Cardiac muscle cell (in vitro differentiated cells and primary cell): ENCODE data around the gene OLFM2. TPM values are rescaled to one million over a fixed set of nuclear protein-coding genes. Genes with fewer than 3 reads are reported as not detected.

ENCODE experiments used
- DNase-seq, 2 donors: peaks; one replicate each; pipeline versions ENCODE4 v3.0.0 to v3.0.0-alpha.2; 2010 to 2017; ENCODE audit warnings: low read depth in 1 of 2, low spot score in 1 of 2
- H3K27ac ChIP-seq: fragments of 200-600 bp; sonication (generic); 2 replicates; pipeline ENCODE4 v1.5.1; 2016
- H3K27me3 ChIP-seq: fragments of 200-600 bp; sonication (generic); 2 replicates; pipeline ENCODE4 v1.6.0; 2016; ENCODE audit warnings: control low read depth
- H3K36me3 ChIP-seq: fragments of 200-600 bp; sonication (generic); 2 replicates; pipeline ENCODE4 v1.5.1; 2016; ENCODE audit warnings: control low read depth
- H3K4me1 ChIP-seq: fragments of 200-600 bp; sonication (generic); 2 replicates; pipeline ENCODE4 v1.8.1; 2017; ENCODE audit warnings: low read depth, mild to moderate bottlenecking, mixed run types
- H3K4me3 ChIP-seq: fragments of 200-600 bp; sonication (generic); 2 replicates; pipeline ENCODE4 v1.5.1; 2016; ENCODE audit warnings: mild to moderate bottlenecking
- H3K9me3 ChIP-seq: fragments of 200-600 bp; sonication (generic); 2 replicates; pipeline ENCODE4 v1.5.1; 2017; ENCODE audit warnings: low read depth, mild to moderate bottlenecking, control low read depth
- CTCF ChIP-seq: IDR thresholded peaks from 2 replicates; pipeline ENCODE4 v1.5.1; 2012; ENCODE audit warnings: low read depth, mild to moderate bottlenecking, low read length
- polyA plus RNA-seq: library from polyadenylated mRNA; unstranded; fragments of >200 nt; fragmentation: Nextera tagmentation; extraction: Ambion mirVana; gene quantifications from 2 replicates; pipeline ENCODE4 v1.2.1, GENCODE V29; 2016
- total RNA-seq: library from RNA; depleted of rRNA; stranded (reverse); fragments of >200 nt; gene quantifications from 2 replicates; pipeline ENCODE4 v1.2.3, GENCODE V29; 2016

Gene OLFM2
- total and polyA plus RNA-seq, 2 experiments from 2014 or later = 27.1 to 55.1 TPM

- H3K27ac ChIP-seq = no peak overlapping the region
- TF ChIP-seq CTCF = no peak
- DNase-seq = no peak
- H3K4me3 ChIP-seq = no peak overlapping the region
- H3K36me3 ChIP-seq = no peaks in the 10 kb centered on the region
- H3K4me1 ChIP-seq = no peaks in the 10 kb centered on the region
- no peaks in the 10 kb centered on the region for H3K9me3 ChIP-seq
- H3K27me3 ChIP-seq = no peaks in the 10 kb centered on the region
Observed at GRCh38 chr19:9941231-9941630, 4.9 kb upstream of the OLFM2 start.

DNA sequence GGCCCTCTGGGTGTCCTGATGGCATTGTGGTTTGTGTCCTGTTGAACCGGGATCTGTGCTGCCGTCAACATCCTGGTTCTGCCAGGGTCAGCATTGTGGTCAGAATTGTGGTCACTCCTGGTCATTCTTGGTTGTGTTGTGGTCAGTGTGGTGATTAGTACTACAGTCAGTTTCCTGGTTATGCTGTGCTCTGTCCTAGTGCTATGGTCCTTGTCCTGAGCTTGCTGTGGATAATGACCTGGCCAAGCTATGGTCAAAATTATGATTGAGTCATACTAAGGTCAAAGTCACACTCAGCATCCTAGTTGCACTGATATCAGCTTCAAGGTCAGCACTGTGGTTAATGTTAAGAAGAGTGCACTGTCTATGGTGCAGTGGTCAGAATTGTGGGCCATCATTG is 4.5 kb upstream of the OLFM2 start:
- TF ChIP-seq CTCF = no peak
- Histone ChIP-seq H3K4me1 (no peaks in the 10 kb centered on the region), H3K9me3 (no peaks in the 10 kb centered on the region), H3K4me3 (no peak overlapping the region), H3K27me3 (no peaks in the 10 kb centered on the region), H3K27ac (no peak overlapping the region), H3K36me3 (no peaks in the 10 kb centered on the region)
- no peak for DNase-seq

DNA sequence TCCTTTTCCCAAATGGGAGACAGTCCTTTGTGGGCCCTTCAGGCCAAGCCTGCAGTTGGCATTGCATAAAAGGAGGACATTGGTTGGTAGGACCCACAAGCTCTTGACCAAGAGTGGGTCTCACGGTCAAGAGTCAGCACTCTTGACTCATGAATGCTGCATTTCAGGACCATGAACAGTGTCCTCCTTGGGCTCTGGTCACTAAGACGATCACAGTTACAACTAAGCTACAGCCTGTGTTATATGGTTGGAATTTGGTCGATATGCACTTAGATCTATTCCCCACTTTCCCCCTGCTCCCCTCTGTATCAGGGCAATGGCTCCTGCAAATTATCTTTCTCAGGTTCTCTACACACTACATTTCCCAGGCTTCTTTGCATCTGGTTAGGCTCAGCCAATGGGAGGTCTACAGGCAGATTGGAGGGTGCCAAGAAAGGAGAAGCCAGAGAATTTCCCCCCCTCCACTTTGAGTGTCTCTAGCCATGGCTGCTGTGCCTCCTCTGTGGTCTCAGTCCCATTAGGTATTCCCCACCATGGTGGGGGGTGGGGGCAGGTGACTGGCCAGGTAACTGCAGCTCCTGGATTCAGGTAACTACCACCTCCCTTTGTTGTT is 3.1 kb upstream of the OLFM2 start:
- no peaks in the 10 kb centered on the region for H3K36me3 ChIP-seq
- no peak for TF ChIP-seq CTCF
- no peak overlapping the region for H3K27ac ChIP-seq
- H3K4me1 ChIP-seq = no peaks in the 10 kb centered on the region
- DNase-seq = peak; percentile 39 to 56
- no peaks in the 10 kb centered on the region for H3K9me3 ChIP-seq
- peaks cover 12% of the 10 kb centered on the region for H3K27me3 ChIP-seq
- no peak overlapping the region for H3K4me3 ChIP-seq

- H3K27ac ChIP-seq = no peak overlapping the region
- H3K4me3 ChIP-seq = no peak overlapping the region
- DNase-seq = no peak
- H3K36me3 ChIP-seq = no peaks in the 10 kb centered on the region
- no peaks in the 10 kb centered on the region for H3K4me1 ChIP-seq
- no peak for TF ChIP-seq CTCF
- no peaks in the 10 kb centered on the region for H3K9me3 ChIP-seq
- H3K27me3 ChIP-seq = peaks cover 12% of the 10 kb centered on the region
Observed at GRCh38 chr19:9937001-9937411, 691 bp upstream of the OLFM2 start.

GRCh38 chr19:9935506-9936325 is 599 bp downstream of the OLFM2 start:
- Histone ChIP-seq H3K27ac (no peak overlapping the region), H3K4me1 (no peaks in the 10 kb centered on the region), H3K9me3 (no peaks in the 10 kb centered on the region), H3K4me3 (peak overlapping the region; percentile 88), H3K27me3 (peaks cover 12% of the 10 kb centered on the region), H3K36me3 (no peaks in the 10 kb centered on the region)
- DNase-seq = no peak
- TF ChIP-seq CTCF = no peak
